Colon (tissue), 2 donors: ENCODE results near the gene ZSCAN10.
"Not testable (repeated sequence)": the region's sequence is repeated elsewhere in the genome, so short reads cannot be mapped to it uniquely, and the experiment has no call there.

ENCODE experiments used
- FAIRE-seq: peaks from 2 replicates; lab custom pipeline; 2012; peaks lifted over from hg19 to GRCh38; lab: Jason Lieb, UNC
- donor health status: control.
- donor health status: control.

ZSCAN10 gene

GRCh38 chr16:3063625-3064386 is 35.3 kb downstream of the ZSCAN10 start:
- no peak for FAIRE-seq

DNA sequence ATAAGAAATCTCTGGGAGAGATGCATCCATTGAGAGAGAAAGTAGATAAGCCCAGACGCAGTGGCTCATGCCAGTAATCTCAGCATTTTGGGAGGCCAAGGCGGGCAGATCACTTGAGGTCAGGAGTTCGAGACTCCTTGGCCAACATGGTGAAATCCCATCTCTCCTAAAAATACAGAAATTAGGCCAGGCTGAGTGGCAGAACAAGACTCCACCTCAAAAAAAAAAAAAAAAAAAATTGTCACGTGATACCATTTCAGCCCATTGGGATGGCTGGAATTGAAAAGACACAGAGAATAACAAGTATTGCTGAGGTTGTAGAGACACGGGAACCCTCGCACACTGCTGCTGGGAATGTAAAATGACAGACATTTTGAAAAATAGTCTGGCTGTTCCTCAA is 36.5 kb downstream of the ZSCAN10 start:
- no peak for FAIRE-seq

DNA sequence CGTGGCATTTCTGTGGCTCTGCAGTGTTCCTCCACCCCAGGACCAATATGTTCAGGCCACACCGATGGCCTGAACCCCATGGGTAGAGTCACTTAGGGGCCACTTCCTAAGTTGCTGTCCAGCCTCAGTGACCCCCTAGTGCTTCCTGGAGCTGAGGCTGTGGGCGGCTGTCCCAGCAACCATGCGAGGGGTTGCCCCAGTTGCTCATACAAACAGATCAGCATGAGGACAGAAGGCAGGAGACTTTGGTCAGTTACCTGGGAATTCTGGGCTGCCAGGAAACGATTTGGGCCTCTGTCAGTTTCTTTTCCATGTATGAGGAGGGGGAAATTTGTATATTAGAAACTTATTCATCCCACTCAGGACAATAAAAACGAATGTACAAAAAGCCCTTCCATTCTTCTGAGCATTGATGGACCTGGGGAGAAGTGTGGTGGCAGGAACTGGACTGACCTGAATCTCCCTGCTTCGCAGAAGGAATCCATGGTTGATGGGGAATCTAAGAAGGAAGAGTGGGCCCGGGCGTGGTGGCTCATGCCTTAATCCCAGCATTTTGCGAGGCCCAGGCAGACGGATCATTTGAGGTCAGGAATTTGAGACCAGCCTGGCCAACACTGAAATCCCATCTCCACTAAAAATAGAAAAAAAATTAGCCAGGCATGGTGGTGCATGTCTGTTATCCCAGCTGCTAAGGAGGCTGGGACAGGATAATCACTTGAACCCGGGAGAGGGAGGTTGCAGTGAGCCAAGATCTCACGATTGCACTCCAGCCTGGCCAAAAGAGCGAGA is 38.6 kb downstream of the ZSCAN10 start:
- no peak for FAIRE-seq

DNA sequence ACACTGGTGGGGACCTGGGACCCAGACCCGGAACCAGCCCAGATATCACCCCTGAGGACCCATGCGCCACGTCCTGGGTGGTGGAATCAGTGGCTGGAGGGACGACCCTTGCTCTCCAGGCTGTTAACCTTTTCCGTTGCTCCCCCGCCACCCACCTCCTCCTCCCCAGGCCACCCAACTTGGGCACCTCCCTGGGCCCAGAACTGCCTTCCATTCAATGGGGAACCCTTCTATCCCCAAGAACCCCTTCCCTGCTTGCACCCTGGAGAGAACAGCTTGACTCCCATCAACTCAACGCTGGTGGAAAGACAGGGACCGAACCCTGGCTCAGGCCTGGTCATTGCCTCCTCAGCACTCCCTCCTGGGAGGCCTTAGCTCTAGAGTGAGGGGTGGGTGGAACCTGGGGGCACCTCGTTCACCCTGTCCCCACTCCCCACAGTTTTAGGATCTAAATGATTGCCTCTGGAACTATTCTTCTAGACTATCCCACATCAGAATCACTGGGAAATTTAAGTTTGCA is 39.3 kb downstream of the ZSCAN10 start:
- FAIRE-seq = no peak

- FAIRE-seq = no peak
Observed at GRCh38 chr16:3059041-3059722, 39.9 kb downstream of the ZSCAN10 start.

DNA sequence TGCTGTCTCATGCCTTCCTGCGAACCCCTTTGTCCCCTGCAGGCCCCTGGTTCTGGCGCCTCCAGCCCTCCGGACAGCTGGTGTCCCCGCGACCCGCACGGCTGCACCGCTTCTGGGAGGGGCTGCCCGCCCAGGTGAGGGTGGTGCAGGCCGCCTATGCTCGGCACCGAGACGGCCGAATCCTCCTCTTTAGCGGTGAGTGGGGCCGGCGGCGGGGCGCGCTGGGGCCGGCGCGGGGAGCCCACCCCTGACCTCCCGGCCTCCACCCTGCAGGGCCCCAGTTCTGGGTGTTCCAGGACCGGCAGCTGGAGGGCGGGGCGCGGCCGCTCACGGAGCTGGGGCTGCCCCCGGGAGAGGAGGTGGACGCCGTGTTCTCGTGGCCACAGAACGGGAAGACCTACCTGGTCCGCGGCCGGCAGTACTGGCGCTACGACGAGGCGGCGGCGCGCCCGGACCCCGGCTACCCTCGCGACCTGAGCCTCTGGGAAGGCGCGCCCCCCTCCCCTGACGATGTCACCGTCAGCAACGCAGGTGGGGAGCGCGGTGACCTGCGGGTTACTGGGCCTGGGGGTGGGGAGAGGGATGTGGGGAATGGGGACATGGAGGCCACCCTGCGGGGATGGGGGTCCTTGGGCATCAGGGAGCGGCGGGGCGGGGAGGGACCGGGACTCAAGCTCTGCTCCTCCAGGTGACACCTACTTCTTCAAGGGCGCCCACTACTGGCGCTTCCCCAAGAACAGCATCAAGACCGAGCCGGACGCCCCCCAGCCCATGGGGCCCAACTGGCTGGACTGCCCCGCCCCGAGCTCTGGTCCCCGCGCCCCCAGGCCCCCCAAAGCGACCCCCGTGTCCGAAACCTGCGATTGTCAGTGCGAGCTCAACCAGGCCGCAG is 40.7 kb downstream of the ZSCAN10 start:
- FAIRE-seq = no peak

GRCh38 chr16:3057181-3058138 is 41.6 kb downstream of the ZSCAN10 start:
- FAIRE-seq = no peak

- no peak for FAIRE-seq
Observed at GRCh38 chr16:3056336-3057180, 42.5 kb downstream of the ZSCAN10 start.

GRCh38 chr16:3055734-3056115 is 43.4 kb downstream of the ZSCAN10 start:
- FAIRE-seq = not testable (repeated sequence)

DNA sequence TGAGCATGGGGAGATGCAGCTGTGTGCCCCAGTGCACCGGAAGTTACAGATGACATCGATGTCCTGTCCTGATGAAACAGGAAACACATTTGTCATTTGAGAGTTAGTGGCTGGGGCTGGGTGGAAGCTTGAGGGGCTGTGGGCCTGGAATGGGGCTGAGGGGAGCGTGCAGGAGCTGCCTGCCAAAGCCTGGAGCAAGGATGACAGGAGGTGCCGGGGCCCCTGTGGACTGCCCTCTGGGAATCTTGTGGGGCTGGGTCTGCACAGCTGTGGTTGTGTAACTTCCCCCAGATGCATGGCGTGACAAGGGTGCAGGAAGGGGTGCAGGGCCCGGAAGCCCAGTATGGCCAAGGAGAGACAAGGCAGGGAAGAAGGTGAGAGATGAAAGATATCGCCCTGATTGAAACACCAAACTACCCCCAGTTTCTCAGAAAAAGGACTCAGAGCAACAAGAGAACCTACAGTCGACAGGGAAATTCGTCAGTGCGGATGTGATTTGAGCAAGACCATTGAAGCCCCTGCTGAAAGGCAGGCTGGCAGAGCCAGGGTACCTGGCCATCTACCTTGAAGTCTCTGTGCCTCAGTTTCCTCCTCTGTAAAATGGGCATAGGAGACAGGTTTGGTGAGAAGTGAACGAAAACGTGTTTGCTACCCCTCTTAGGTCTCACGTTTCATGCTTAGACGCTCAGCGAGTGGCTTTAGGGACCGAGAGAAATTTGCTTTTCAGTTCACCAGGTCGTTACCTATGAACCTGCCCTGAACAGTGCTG is 43.9 kb downstream of the ZSCAN10 start:
- FAIRE-seq = no peak

DNA sequence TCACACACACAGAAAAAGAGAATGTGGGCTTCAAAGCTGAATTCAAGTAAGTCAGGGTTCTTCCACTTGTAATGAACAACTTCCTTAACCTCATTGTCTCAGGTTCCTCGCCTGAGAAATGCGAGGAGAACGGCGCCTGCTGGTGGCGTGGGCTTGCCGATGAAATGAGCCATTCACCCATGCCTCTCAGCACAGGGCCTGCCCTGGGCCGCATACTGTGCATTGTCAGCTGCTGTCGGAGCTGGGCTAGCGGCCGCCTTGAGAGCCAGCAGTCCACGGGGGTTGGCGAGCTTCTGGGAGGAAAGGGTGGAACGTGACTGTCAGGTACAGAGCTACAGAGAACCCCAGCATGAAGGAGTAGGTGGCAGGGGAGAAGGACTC is 45.8 kb downstream of the ZSCAN10 start:
- FAIRE-seq = not testable (repeated sequence)

GRCh38 chr16:3052571-3053329 is 46.3 kb downstream of the ZSCAN10 start:
- FAIRE-seq = not testable (repeated sequence)

- no peak for FAIRE-seq
Observed at GRCh38 chr16:3051494-3051893, 47.6 kb downstream of the ZSCAN10 start.

DNA sequence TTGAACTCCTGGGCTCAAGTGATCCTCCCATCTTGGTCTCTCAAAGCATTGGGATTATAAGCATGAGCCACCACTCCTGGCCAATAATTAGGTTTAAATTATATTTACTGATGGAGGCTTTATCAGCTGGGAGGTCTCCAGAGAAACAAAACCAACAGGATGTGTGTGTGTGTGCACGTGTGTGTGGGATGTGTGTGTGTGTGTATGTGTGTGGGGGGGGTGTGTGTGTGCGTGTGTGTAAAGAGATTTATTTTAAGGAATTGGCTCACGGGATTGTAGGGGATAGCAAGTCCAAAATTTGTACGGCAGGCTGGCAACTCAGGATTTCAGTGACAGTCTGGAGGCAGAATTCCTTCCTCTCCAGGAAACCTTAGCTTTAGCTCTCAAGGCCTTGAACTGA is 48.1 kb downstream of the ZSCAN10 start:
- no peak for FAIRE-seq

GRCh38 chr16:3050487-3050886 is 48.6 kb downstream of the ZSCAN10 start:
- no peak for FAIRE-seq

- no peak for FAIRE-seq
Observed at GRCh38 chr16:3049921-3050481, 49.1 kb downstream of the ZSCAN10 start.

GRCh38 chr16:3047387-3047720 is 51.7 kb downstream of the ZSCAN10 start:
- no peak for FAIRE-seq
